Activated CD8-positive, alpha-beta memory T cell treated with anti-CD3 and anti-CD28 coated beads, Interleukin-2, amount 50 U/mL, for 1 hour (primary cell): ENCODE data around the gene U2AF2.
"Not testable (repeated sequence)": the region's sequence is repeated elsewhere in the genome, so short reads cannot be mapped to it uniquely, and the experiment has no call there.

Experiments used
- DNase-seq: peaks from one replicate; pipeline ENCODE4 v3.0.0-alpha.2; 2020; ENCODE audit errors: extremely low read depth

The U2AF2 gene

DNA sequence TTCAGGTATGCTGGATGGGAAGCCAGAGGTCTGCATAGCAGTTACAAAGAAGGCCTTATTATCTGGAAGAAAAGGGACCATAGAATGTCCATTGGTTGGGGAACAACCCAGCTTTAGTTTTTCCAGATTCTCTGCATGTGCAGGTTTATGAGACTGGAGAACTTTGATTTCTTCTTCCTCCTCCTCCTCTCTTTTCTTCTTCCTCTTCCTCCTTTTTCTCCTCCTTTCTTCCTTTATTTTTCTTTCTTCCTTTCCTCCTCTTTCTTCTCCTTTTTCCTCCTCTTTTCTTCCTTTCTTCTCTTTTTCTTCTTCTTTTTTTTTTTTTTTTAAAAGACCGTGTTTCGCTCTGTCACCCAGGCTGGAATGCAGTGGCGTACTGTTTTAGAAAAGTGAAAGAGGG is 51.1 kb downstream of the U2AF2 start:
- DNase-seq = no peak

DNA sequence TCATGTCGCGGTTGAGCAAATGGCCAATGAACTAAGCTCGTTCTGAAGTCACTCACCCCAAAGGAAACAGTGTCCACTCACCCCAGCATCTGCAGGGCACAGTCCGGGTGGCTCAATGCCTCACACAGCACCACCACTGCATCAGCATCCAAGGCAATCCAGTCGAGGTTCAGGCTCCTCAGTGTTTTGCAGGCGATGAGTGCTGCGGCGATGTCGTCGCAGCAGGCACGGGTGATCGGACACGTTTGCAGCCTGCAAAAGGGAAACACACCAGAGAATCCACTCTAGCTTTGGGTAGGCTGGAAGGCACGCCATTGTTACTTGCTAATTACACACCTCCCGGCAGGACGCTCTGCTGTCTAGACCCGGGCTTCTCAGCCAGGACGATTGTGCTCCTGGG is 56.9 kb downstream of the U2AF2 start:
- DNase-seq = no peak

DNA sequence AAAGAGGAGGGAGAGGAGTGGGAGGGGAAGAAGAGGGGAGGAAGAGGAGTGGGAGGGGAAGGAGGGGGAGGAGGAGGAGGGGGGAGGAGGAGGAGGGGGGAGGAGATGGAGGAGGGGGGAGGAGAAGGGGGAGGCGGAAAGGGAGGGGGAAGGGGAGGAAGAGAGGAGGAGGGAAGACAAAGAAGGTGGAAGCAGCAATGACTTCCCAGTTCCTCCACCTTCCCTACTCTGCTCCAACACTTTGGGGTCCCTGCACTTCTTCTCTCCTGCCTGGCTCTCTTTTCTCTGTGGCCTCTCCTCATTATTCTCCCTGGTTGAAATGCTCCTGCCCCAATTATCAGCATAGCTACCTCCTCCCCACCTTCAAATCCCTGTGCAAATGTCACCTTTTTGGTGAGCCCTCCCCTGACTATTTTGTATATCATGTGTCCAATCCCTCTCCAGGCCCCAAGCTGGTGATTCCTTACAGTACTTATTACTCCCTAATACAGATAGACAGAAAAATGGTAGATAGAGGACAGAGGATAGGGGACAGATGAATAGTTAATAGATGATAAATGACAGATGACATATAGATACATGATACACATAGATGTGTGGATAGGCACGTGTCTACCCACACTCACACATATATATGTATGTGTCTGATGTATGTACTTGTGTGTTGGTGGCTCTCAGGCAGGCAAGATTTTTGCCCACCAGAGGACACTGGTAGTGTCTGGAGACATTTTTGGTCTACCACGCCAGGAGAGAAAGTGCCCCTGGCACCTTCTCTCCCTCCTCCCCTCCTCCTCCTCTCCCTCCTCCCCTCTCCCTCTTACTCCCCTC is 58.2 kb downstream of the U2AF2 start:
- no peak for DNase-seq

DNA sequence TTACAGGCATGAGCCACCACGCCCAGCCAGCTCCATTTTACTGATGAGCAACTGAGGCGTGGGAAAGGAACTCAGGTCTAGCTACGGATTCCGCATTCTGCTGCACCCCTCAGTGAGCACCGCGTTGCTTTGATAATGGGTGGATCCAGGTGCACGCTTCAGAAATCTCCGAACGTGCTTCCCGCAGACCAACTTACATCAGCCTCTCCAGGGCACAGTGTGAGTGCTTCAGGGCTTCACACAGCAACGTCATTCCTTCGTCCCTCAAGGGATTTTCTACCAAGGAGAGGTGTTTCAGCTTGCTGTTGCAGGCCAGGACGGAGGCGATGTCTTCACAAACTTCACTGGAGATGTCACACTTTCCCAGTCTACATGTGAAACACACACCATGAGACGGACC is 61.7 kb downstream of the U2AF2 start:
- no peak for DNase-seq

DNA sequence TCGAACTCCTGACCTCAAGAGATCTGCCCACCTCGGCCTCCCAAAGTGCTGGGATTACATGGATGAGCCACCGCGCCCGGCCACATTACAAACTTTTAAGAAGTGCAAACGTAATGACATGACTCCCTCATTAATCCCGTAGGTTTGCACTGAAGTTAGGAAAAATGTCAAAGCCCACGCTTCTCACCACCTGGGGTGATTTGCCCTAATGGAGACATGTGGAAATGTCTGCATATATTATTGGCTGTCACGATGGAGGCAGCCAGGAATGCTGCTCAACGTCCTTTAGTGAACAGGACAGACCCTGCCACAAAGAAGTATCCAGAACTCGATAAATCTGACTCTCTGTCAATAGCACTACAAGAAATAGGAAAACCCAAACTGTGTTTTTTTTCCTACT is 62.4 kb downstream of the U2AF2 start:
- no peak for DNase-seq

DNA sequence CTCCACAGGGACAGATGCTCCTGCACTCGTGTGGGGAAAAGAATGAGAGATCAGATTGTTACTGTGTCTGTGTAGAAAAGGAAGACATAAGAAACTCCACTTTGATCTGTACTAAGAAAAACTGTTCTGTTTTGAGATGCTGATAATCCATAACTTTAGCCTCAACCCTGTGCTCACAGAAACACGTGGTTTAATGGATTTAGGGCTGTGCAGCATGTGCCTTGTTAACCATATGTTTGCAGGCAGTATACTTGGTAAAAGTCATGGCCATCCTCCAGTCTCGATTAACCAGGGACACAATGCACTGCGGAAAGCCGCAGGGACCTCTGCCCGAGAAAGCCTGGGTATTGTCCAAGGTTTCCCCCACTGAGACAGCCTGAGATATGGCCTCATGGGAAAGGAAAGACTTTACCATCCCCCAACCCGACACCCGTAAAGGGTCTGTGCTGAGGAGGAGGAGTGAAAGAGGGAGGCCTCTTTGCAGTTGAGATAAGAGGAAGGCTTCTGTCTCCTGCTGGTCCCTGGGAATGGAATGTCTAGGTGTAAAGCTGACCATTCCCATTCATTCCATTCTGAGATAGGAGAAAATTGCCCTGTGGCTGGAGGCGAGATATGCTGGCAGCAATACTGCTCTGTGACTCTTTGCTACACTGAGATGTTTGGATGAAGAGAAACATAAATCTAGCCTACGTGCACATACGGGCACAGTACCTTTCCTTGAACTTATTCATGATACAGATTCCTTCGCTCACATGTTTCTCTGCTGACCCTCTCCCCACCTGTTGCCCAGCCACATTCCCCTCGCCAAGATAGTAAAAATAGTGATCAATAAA is 63.3 kb downstream of the U2AF2 start:
- DNase-seq = not testable (repeated sequence)

DNA sequence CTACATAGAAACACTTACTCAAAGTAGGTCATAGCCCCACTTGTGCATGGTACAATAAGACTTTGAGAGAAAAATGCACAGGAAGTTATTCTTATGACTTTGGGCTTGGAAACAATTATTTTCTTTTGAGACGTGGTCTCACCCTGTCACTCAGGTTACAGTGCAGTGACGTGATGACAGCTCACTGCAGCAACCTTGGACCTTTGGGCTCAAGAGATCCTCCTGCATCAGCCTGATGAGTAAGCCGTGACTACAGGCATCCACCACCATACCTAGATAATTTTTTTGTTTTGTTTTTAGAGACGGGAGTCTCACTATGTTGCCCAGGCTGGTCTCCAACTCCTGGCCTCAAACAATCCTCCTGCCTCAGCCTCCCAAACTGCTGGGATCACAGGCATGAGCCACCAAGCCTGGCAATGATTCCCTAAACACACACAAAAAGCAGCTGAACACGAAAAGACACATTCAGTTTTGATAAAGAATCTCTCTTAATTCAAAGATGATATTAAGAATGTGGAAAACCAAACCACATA is 65.4 kb downstream of the U2AF2 start:
- DNase-seq = no peak

DNA sequence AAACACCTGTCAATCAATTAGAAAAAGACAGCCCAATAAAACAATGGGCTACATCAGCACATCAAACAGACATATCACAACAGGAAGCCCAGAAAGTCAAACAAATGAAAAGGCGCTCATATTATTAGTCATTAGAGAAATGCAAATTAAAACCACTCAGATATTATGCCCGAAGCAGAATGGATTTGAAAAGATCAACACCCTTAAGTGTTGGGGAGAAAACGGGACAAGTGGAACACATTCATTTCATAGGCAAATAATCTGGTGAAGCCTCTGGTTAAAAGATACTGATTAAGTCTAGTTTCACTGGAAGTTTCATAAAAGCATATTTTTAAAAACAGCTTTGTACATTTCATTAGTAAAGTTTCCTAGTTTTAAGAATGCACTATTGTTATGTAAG is 66.0 kb downstream of the U2AF2 start:
- no peak for DNase-seq

DNA sequence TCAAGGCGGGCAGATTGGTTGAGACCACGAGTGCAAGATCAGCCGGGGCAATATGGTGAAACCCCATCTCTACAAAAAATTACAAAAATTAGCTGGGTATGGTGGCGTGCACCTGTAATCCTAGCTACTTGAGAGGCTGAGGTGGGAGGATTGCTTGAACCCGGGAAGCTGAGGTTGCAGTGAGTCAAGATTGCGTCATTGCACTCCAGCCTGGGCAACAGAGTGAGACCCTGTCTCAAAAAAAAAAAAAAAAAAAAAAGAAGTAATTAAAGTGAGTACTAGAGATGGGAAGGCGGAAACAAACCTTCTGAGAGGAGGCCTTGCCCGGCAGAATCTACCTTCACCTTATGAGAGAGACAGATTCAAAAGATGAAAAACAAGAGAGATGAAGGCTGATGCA is 68.7 kb downstream of the U2AF2 start:
- DNase-seq = no peak
